GM18517 (cell line): ENCODE data around the gene CRYGD.
"Not testable (repeated sequence)": the region's sequence is repeated elsewhere in the genome, so short reads cannot be mapped to it uniquely, and the experiment has no call there.

ENCODE experiments used
- ATAC-seq: cut with Tn5 transposase; IDR thresholded peaks from one replicate; pipeline ENCODE4 v1.9.1; 2021; ENCODE audit warnings: mild to moderate bottlenecking, moderate library complexity; ENCODE audit not compliant: unreplicated experiment

The CRYGD gene

GRCh38 chr2:208130712-208131110 lies 6.4 kb upstream of the CRYGD start:
- ATAC-seq: no peak

GRCh38 chr2:208129744-208130711 lies 5.7 kb upstream of the CRYGD start, which contains the start of gene CRYGC:
TSS of gene CRYGC (minus strand) at chr2:208129828. CDS start at chr2:208129792, 36 bp downstream.
- ATAC-seq: no peak

GRCh38 chr2:208128136-208128535 lies 3.8 kb upstream of the CRYGD start:
- ATAC-seq: no peak

- no peak for ATAC-seq
Observed at GRCh38 chr2:208127090-208127489, 2.8 kb upstream of the CRYGD start.

DNA sequence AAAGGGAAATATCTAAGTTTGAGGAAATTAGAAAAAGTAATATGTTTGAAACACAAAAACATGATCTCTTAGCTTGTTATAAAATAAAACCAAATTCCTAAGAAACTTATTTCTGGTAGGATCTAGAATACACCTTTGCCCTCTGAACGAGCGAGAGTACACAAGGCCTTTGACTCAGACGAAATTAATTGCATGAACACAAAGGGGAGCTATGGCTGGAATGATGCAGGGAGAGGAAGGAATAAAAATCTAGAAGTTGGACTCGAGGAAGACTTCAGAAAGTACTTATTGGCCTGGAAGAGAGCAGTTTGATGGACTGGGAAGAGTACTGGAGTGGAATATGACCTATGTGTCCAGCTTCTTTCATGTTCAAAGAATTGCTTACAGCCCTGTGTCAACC lies 927 bp upstream of the CRYGD start:
- ATAC-seq: no peak

GRCh38 chr2:208122248-208122647 lies 2.1 kb downstream of the CRYGD start:
- no peak for ATAC-seq

DNA sequence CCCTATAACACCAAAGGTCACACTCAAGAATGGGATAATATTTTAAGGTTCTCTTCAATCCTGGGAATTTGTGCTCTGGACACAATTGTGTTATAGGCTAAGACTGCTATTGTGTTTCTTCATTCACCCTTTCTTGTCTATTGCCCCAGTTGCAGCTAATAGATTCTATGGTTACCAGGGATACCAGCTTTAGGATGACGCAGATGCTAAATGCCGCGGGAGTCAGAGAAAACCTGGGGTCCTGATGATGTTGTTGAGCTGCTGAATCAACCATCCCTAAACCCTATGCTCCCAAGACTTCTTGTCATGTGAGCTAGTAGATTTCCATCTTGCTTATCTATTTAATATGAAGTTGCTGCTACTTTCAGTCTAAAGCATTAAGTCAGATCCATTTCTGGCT lies 5.4 kb downstream of the CRYGD start:
- ATAC-seq: no peak

GRCh38 chr2:208117390-208117789 lies 6.9 kb downstream of the CRYGD start:
- ATAC-seq: not testable (repeated sequence)

DNA sequence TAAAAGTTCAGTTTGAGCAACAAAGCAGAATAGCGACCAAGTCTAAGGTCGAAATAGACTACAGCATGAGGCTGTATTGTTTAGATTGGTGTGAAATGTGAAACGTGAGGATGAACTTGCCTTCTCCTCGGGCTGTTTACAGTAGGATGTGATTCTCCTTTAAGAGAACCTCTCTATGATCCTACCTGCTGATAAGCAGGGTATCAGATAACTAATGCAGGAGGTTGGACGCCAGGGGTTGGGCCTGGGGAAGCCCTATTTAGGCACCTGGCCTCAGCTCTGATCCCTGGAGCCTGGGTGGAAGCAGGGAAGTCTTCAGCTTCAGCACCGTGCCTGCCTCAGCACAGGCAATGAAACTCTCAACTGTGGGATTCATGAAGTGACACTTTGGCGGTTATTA lies 11.4 kb downstream of the CRYGD start:
- ATAC-seq: no peak

GRCh38 chr2:208112273-208112745 lies 12.0 kb downstream of the CRYGD start:
- ATAC-seq: not testable (repeated sequence)

GRCh38 chr2:208103616-208104015 lies 20.7 kb downstream of the CRYGD start:
- ATAC-seq: no peak

DNA sequence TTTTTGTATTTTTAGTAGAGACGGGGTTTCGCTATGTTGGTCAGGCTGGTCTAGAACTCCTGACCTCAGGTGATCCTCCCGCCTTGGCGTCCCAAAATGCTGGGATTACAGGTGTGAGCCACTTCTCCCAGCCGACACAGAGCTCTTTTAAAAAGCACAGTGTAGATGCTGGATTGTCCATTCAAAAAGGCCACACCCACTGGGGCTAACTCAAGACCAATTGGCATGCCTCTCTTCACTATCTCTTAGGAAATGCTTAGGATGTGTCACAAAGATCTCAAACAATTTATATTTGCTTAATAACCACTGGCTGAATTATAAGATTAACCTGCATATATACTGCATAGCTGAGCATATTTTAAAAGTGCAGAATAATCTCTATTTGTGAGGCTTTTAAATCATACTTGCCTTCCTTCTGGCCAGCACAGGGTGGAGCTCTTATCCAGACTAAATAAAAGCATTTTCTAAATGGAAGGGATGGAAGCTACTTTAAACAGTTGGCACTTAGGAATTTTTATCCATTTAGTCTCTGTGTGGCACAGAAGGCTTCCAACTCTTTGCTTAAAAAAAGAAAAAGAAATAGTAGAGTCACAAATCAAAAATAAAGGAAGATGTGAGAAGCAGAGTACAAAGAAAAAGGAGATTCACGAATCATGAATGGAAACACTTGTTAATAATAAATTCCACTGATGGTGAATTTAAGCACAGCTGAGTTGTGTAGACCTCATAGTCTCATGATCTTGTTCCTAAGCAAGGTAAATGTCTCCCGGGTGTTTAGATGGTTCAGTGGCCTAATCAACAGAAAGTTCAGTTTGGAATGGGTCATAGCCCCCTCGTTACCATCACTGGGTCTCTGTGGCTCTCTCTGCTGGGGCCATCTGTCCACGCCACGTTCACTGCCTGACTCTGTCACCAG lies 22.4 kb downstream of the CRYGD start:
- ATAC-seq: no peak

DNA sequence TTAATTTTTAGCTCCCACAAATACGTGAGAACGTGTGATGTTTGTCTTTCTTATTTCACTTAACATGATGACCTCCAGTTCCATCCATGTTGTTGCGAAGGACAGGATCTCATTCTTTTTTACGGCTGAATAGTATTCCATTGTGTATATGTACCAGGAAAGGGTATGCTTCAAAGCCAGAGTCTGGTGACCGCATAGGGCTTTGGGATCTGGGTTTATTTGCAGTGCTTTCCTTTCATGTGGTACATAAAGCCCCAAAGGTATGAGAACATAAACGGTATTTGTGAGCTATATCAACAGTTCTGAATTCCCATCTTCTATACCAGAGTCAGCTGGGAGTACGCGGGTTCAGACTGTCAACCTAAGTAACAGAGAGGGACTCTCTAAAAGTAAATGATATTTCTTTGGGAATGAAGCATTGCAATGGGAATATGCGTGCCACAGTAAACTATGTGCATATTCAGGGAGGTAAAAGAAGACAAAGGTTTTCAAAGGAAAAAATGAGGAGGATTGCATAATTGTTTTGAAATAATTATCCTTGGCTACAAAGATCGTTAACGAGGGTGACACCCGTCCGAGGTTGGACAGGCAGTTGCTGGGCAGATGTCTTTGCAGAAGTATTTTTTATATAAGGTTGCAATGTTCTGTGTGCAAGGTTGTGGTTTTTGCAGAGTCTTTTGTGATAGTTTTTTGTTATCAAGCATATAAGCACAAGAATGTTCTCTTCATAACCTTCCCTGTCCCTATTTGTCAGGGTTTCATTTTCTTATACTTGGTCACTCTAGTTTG lies 24.4 kb downstream of the CRYGD start:
- no peak for ATAC-seq

DNA sequence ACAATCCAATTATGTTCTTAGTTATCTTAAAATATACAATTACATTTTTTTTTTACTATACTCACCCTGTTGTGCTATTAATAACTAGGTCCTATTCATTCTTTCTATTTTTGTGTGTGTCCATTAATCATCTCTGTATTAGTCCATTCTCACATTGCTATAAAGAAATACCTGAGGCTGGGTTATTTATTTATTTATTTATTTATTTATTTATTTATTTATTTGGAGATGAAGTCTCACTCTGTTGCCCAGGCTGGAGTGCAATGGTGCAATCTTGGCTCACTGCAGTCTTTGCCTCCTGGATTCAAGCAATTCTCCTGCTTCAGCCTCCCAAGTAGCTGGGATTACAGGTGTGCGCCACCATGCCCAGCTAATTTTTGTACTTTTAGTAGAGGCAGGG lies 25.6 kb downstream of the CRYGD start:
- ATAC-seq: not testable (repeated sequence)

DNA sequence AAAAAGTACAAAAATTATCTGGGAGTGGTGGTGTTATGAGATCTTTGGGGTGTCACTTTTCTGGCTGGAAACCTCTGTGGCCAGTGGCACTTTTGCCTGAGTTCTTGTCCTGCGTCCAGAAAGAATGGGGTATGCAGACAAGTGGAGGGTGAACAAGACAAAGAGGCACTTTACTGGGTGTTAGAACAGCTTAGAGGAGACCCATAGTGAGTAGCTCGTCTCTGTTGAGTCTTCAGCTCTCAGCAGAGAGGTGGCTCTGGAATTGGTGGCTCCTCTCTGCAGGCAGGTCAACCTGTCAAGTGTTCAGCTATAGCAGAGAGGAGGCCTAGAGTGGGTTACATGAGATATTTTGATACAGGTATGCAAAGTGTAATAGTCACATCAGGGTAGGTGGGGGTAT lies 26.1 kb downstream of the CRYGD start:
- ATAC-seq: no peak

GRCh38 chr2:208097801-208098200 lies 26.5 kb downstream of the CRYGD start:
- ATAC-seq: no peak

GRCh38 chr2:208097313-208097712 lies 27.0 kb downstream of the CRYGD start:
- no peak for ATAC-seq

- ATAC-seq: no peak
Observed at GRCh38 chr2:208096080-208096479, 28.2 kb downstream of the CRYGD start.

DNA sequence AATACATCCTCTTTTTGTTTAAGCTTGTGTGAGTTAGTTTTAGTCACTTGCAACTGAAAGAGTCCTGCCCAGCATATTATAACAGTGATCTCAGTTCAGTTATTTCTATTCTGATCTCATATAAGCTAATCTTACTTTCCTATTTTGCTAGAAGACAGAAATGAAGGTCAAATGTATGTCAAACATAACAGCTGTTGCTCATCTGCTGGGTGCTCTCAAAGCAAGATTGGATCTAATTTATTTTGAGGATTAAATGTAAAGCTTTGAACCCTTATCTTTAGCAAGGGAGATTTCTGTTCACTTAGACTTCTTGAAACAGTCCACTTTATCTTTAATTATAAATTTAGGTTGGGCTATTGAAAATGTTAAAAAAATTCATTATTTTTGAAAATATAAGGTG lies 31.2 kb downstream of the CRYGD start:
- ATAC-seq: no peak

DNA sequence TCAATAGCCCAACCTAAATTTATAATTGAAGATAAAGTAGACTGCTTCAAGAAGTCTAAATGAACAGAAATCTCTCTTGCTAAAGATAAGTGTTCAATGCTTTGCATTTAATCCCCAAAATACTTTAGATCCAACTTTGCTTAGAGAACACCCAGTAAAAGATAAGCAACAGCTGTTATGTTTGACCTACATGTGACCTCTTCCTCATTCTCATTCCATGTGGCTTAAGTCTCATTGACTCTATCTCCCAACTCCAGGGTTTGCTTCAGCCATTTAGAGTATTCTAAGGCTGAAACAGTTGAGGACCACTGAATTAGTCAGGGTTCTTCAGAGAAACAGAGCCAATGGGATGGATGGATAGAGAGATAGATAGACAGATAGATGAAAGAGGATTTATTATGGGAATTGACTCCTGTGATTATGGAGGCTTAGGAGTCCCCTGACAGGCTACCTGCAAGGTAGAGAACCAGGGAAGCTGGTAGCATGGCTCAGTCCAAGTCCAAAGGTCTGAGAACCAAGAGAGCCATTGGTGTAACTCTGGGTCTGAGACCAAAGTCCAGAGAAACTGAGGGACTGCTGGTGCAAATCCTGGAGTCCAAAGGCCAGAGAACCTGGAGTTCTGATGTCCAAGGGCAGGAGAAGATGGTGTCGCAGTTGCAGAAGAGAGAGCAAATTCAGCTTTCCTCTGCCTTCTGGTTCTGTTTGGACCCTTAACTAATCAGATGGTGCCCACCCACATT lies 32.1 kb downstream of the CRYGD start:
- ATAC-seq: no peak
